Panc1 (cell line): ENCODE measurements around the gene ERG. TPM values are rescaled to one million over a fixed set of nuclear protein-coding genes. Genes with fewer than 3 reads are reported as not detected.

Source experiments
- ATAC-seq: fragments of 200-7000 bp; cut with Tn5 transposase; 2 replicates; pipeline ENCODE4 v1.9.1; 2020; ENCODE audit warnings: mild to moderate bottlenecking, moderate library complexity
- BruUV-seq: library from RNA; stranded (reverse); fragments of 400-500 nt; replicated peaks from 2 replicates; lab custom pipeline; 2021; lab: Mats Ljungman, UMichigan
- CTCF ChIA-PET: fragments of 300-600 bp; sonication (Branson Sonifier 250); formaldehyde crosslinking; loops from one replicate; lab custom pipeline; 2022; ENCODE audit warnings: antibody characterized with exemption; lab: Charles Lee
- POLR2A ChIA-PET: fragments of 300-600 bp; sonication (Branson Sonifier 250); formaldehyde crosslinking; loops from one replicate; lab custom pipeline; 2022; ENCODE audit warnings: antibody characterized with exemption; lab: Charles Lee
- DNase-seq: peaks from one replicate; pipeline ENCODE4 v3.0.0-alpha.2; 2010; ENCODE audit warnings: low read depth, low spot score
- H3K27ac ChIP-seq: 2 replicates; pipeline ENCODE4 v1.5.1; 2011; ENCODE audit warnings: mild to moderate bottlenecking, low read length, inconsistent platforms
- H3K27me3 ChIP-seq: fragments of 200-500 bp; sonication (Bioruptor generic); 2 replicates; pipeline ENCODE4 v1.6.0; 2014; ENCODE audit warnings: low read length, inconsistent platforms; ENCODE audit not compliant: control insufficient read depth, insufficient read depth
- H3K36me3 ChIP-seq: fragments of 200-500 bp; sonication (Bioruptor generic); 2 replicates; pipeline ENCODE4 v1.5.1; 2014; ENCODE audit warnings: inconsistent platforms, mild to moderate bottlenecking, low read length, moderate library complexity; ENCODE audit not compliant: control insufficient read depth, insufficient read depth
- H3K4me1 ChIP-seq: 2 replicates; pipeline ENCODE4 v1.5.1; 2011; ENCODE audit warnings: inconsistent platforms, mild to moderate bottlenecking, low read length, moderate library complexity; ENCODE audit not compliant: control insufficient read depth, insufficient read depth
- H3K4me3 ChIP-seq, 2 experiments: 2 replicates each; pipeline ENCODE4 v1.5.1; 2011 to 2012; ENCODE audit warnings: low read depth in 2 of 2, low read length in 2 of 2, mild to moderate bottlenecking in 2 of 2, inconsistent platforms in 1 of 2, moderate library complexity in 1 of 2
- H3K9me3 ChIP-seq: fragments of 200-500 bp; sonication (Bioruptor generic); 2 replicates; pipeline ENCODE4 v1.5.1; 2014; ENCODE audit warnings: low read depth, mild to moderate bottlenecking, inconsistent platforms, low read length, moderate library complexity; ENCODE audit not compliant: control insufficient read depth, insufficient read depth
- POLR2AphosphoS5 ChIP-seq: IDR thresholded peaks from 2 replicates; pipeline ENCODE4 v1.6.1; 2012; ENCODE audit warnings: mild to moderate bottlenecking, low read depth, low read length, moderate library complexity
- REST ChIP-seq, 2 experiments: IDR thresholded peaks; 2 replicates each; pipeline ENCODE4 v1.6.1; 2011 to 2012; ENCODE audit warnings: low read depth in 2 of 2, control low read depth in 1 of 2, low read length in 1 of 2, mild to moderate bottlenecking in 1 of 2, moderate library complexity in 1 of 2; ENCODE audit not compliant: insufficient read depth in 1 of 2
- SIN3A ChIP-seq: IDR thresholded peaks from 2 replicates; pipeline ENCODE4 v1.6.1; 2012; ENCODE audit warnings: low read depth, mild to moderate bottlenecking, low read length, moderate library complexity, borderline replicate concordance; ENCODE audit not compliant: insufficient read depth
- TCF7L2 ChIP-seq: IDR thresholded peaks from 2 replicates; pipeline ENCODE4 v1.6.1; 2011; ENCODE audit warnings: mild to moderate bottlenecking, low read depth, low read length, inconsistent platforms
- in situ Hi-C: cut with HindIII; loops from 2 replicates; pipeline ENCODE4 v1.10.0; 2016; ENCODE audit warnings: low sequenced_read_pairs, low pct_unique_long_range_greater_than_20kb
- intact Hi-C: fragments of 100-400 bp; cut with micrococcal nuclease; formaldehyde crosslinking; loops from one replicate; pipeline ENCODE4 v1.10.0; 2022; ENCODE audit not compliant: unreplicated experiment
- total RNA-seq: library from RNA; stranded (reverse); gene quantifications from one replicate; pipeline ENCODE4 v1.2.1, GENCODE V29; 2021; ENCODE audit not compliant: unreplicated experiment
- TF ChIP-seq, protein P1 (sequence below): fragments of 450-650 bp; IDR thresholded peaks from 2 replicates; pipeline ENCODE4 v1.5.1; 2017; ENCODE audit warnings: mild to moderate bottlenecking

Gene ERG
- total RNA-seq, 1 experiment from 2014 or later, result 0.49 TPM

DNA sequence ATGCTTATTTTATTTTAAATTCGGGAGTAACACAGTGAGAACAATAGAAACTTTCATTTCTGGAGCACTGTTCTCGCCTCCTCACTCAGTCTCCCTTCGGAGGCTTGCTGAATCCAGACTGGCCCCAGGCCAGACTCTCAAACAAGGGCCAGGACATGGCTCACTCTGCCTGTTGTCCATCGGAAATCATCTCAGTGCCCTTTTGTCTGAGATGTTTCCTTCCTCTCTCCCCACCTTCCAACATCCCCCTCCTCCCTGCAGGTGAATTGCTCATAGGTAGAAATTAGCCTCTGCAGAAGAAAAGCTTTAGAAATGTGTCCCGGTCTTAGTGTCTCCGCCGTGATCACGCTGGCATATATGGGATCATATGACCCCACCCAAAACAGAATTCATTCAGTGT lies 55.2 kb downstream of the ERG start:
- Histone ChIP-seq H3K27ac (no peak overlapping the region), H3K4me3 (no peak overlapping the region), H3K9me3 (no peaks in the 10 kb centered on the region), H3K27me3 (no peaks in the 10 kb centered on the region; the same call in none of the 2 replicates), H3K36me3 (no peaks in the 10 kb centered on the region), H3K4me1 (no peaks in the 10 kb centered on the region)
- ChIA-PET POLR2A (no interaction called here), CTCF (no interaction called here)
- no peak for ATAC-seq
- in situ Hi-C loops, result no loop called here
- TF ChIP-seq TCF7L2, result no peak
- no TSS peak for BruUV-seq
- no peak for DNase-seq
- intact Hi-C loops, result no loop called here

GRCh38 chr21:38441153-38441552 lies 57.1 kb downstream of the ERG start:
- intact Hi-C loops (no loop called here), in situ Hi-C loops (no loop called here)
- Histone ChIP-seq H3K27ac (no peak overlapping the region), H3K36me3 (no peaks in the 10 kb centered on the region), H3K9me3 (no peaks in the 10 kb centered on the region), H3K4me3 (no peak overlapping the region), H3K4me1 (no peaks in the 10 kb centered on the region), H3K27me3 (no peaks in the 10 kb centered on the region; the same call in 1 of the 2 replicates)
- ChIA-PET CTCF (no interaction called here), POLR2A (no interaction called here)
- DNase-seq (no peak), ATAC-seq (no peak)
- TF ChIP-seq SIN3A (no peak), POLR2AphosphoS5 (no peak), REST (IDR thresholded peaks at IDR 0.05; ENCODE audit: insufficient read depth in 1 of 2, low read depth in 2 of 2, low read length in 1 of 2) (no peak), TCF7L2 (no peak)
- TF ChIP-seq, protein P1, sequence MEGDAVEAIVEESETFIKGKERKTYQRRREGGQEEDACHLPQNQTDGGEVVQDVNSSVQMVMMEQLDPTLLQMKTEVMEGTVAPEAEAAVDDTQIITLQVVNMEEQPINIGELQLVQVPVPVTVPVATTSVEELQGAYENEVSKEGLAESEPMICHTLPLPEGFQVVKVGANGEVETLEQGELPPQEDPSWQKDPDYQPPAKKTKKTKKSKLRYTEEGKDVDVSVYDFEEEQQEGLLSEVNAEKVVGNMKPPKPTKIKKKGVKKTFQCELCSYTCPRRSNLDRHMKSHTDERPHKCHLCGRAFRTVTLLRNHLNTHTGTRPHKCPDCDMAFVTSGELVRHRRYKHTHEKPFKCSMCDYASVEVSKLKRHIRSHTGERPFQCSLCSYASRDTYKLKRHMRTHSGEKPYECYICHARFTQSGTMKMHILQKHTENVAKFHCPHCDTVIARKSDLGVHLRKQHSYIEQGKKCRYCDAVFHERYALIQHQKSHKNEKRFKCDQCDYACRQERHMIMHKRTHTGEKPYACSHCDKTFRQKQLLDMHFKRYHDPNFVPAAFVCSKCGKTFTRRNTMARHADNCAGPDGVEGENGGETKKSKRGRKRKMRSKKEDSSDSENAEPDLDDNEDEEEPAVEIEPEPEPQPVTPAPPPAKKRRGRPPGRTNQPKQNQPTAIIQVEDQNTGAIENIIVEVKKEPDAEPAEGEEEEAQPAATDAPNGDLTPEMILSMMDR, result no peak
- no TSS peak for BruUV-seq

- TF ChIP-seq, protein P1, result no peak
- TF ChIP-seq TCF7L2 (no peak), REST (IDR thresholded peaks at IDR 0.05; ENCODE audit: insufficient read depth in 1 of 2, low read depth in 2 of 2, low read length in 1 of 2) (no peak), SIN3A (no peak), POLR2AphosphoS5 (no peak)
- no peaks in the 10 kb centered on the region for H3K9me3 ChIP-seq
- no peaks in the 10 kb centered on the region for H3K4me1 ChIP-seq
- H3K36me3 ChIP-seq, result no peaks in the 10 kb centered on the region
- intact Hi-C loops, result no loop called here
- ChIA-PET CTCF (no interaction called here), POLR2A (no interaction called here)
- DNase-seq, result no peak
- peak; percentile 45; the same call in 1 of the 2 replicates for ATAC-seq
- in situ Hi-C loops, result no loop called here
- H3K4me3 ChIP-seq, result no peak overlapping the region
- no peak overlapping the region for H3K27ac ChIP-seq
- no TSS peak for BruUV-seq
- H3K27me3 ChIP-seq, result no peaks in the 10 kb centered on the region
Observed at GRCh38 chr21:38440746-38441145, 57.5 kb downstream of the ERG start.
